Prostate gland (tissue), 2 donors: ENCODE data around the gene TATDN3.

Experiments
- POLR2A ChIP-seq: fragments of 450-650 bp; IDR thresholded peaks from one replicate; pipeline ENCODE4 v1.6.1; 2016; ENCODE audit warnings: antibody characterized with exemption, mild to moderate bottlenecking
- POLR2AphosphoS5 ChIP-seq: sonication (generic); formaldehyde crosslinking; IDR thresholded peaks from one replicate; pipeline ENCODE4 v1.6.1; 2017; ENCODE audit warnings: antibody characterized with exemption
- TF ChIP-seq, protein P1 (sequence below), 4 experiments: fragments of 200-600 bp in 2 of 4; fragments of 450-650 bp in 2 of 4; sonication (generic) in 2 of 4; IDR thresholded peaks; 1 replicate in 3 of 4; 2 replicates in 1 of 4; pipeline ENCODE4 v1.5.1; 2016 to 2019; ENCODE audit warnings: antibody characterized with exemption in 4 of 4, mild to moderate bottlenecking in 2 of 4, moderate library complexity in 2 of 4

DNA sequence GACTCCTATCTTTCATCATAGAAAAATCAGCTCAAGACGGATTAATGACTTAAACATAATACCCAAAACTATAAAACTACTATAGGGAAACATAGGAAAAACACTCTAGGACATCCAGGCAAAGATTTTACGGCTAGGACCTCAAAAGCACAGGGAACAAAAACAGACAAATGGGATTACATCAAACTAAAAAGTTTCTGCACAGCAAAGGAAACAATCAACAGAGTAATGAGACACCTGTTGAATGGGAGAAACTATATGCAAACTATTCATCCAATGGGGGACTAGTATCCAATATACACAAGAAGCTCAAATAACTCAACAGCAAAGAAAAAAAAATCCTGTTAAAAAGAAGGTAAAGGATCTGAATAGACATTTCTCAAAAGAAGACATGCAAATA lies 18.7 kb upstream of the TATDN3 start:
- TF ChIP-seq, protein P1, sequence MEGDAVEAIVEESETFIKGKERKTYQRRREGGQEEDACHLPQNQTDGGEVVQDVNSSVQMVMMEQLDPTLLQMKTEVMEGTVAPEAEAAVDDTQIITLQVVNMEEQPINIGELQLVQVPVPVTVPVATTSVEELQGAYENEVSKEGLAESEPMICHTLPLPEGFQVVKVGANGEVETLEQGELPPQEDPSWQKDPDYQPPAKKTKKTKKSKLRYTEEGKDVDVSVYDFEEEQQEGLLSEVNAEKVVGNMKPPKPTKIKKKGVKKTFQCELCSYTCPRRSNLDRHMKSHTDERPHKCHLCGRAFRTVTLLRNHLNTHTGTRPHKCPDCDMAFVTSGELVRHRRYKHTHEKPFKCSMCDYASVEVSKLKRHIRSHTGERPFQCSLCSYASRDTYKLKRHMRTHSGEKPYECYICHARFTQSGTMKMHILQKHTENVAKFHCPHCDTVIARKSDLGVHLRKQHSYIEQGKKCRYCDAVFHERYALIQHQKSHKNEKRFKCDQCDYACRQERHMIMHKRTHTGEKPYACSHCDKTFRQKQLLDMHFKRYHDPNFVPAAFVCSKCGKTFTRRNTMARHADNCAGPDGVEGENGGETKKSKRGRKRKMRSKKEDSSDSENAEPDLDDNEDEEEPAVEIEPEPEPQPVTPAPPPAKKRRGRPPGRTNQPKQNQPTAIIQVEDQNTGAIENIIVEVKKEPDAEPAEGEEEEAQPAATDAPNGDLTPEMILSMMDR (IDR thresholded peaks at IDR 0.05): no peak
- TF ChIP-seq POLR2A (no peak), POLR2AphosphoS5 (no peak)
